Activated CD4-positive, alpha-beta T cell treated with anti-CD3 and anti-CD28 coated beads for 36 hours (primary cell): ENCODE results near the gene SH3RF1. TPM values are rescaled to one million over a fixed set of nuclear protein-coding genes. Genes with fewer than 3 reads are reported as not detected.

Source experiments
- ATAC-seq: fragments of 200-7000 bp; cut with Tn5 transposase; one replicate; pipeline ENCODE4 v1.10.0; 2021; ENCODE audit warnings: mild to moderate bottlenecking, moderate library complexity
- CTCF ChIA-PET: fragments of 350-600 bp; sonication (Branson Sonifier 250); formaldehyde crosslinking; loops from one replicate; lab custom pipeline; 2021; ENCODE audit warnings: antibody characterized with exemption; lab: Charles Lee
- POLR2A ChIA-PET: fragments of 350-600 bp; sonication (Branson Sonifier 250); formaldehyde crosslinking; loops from one replicate; lab custom pipeline; 2021; ENCODE audit warnings: antibody characterized with exemption, inconsistent platforms; lab: Charles Lee
- DNase-seq: peaks from one replicate; pipeline ENCODE4 v3.0.0-alpha.2; 2020
- H3K27ac Mint-ChIP-seq: one replicate; pipeline ENCODE4 v1.8.0; 2021; ENCODE audit warnings: mixed read lengths
- H3K27me3 Mint-ChIP-seq: one replicate; pipeline ENCODE4 v1.8.0; 2021; ENCODE audit warnings: mixed read lengths
- H3K36me3 Mint-ChIP-seq: one replicate; pipeline ENCODE4 v1.8.0; 2021; ENCODE audit warnings: low read depth, mixed read lengths
- H3K4me1 Mint-ChIP-seq: one replicate; pipeline ENCODE4 v1.8.0; 2021; ENCODE audit warnings: mixed read lengths
- H3K4me3 Mint-ChIP-seq: one replicate; pipeline ENCODE4 v1.8.0; 2021; ENCODE audit warnings: mild to moderate bottlenecking, moderate library complexity, mixed read lengths
- H3K9me3 Mint-ChIP-seq: one replicate; pipeline ENCODE4 v1.8.0; 2021; ENCODE audit warnings: low read depth, mixed read lengths
- intact Hi-C, 2 experiments: fragments of 100-400 bp; cut with DNase I in 1 of 2; cut with micrococcal nuclease in 1 of 2; formaldehyde crosslinking; loops; one replicate each; pipeline versions ENCODE4 v1.14.2 to v1.15.1; 2022 to 2024; cut with DNase I, micrococcal nuclease
- total RNA-seq, 2 experiments: library from RNA; stranded (reverse); gene quantifications; one replicate each; pipeline ENCODE4 v1.2.3, GENCODE V29; 2021

Gene SH3RF1
- total RNA-seq, 2 experiments from 2014 or later: 0.39 to 0.63 TPM

DNA sequence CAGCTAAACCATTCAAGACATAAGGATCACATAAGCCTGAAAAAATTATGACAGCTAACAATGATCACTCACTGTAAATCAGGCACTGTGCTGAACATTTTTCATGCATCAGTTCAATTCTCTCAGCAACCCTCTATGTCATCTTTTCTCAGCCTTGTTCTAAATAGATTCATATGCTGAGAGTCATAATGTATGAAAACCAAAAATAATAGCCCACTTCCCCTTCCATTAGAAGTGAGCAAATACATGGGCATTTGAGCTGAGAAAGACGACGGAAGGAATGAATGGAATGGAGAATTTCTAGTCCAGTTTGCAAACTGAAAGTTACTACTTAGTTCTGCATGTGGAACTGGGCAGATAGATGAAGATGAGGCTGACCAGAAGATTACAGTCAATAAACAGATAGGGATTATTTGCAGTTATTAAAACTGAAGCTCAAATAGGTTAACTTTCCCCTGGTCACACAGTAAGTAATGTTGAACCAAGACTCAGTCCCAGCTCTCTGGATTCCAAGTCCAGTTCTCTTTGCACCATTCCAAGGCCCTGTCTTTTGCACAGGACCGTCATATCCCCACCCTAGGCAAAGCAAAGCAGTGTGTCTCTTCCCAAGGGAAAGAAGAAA is 1.6 kb upstream of the SH3RF1 start:
- ChIA-PET POLR2A (no interaction called here), CTCF (interaction anchor here (0.7 to 1.3 kb wide), 2 partner anchors 17 to 47 kb away, joined by 3 read pairs; no protein-coding TSS in a partner anchor)
- Mint-ChIP-seq H3K4me1 (peaks cover 4% of the 10 kb centered on the region), H3K9me3 (no peaks in the 10 kb centered on the region), H3K36me3 (no peaks in the 10 kb centered on the region), H3K27ac (no peak overlapping the region), H3K4me3 (peak overlapping the region; percentile 48), H3K27me3 (peaks cover 53% of the 10 kb centered on the region)
- intact Hi-C loops: loop anchor here (5.0 to 10.0 kb wide), 4 partner anchors 140 to 408 kb away; no protein-coding TSS in a partner anchor
- DNase-seq: no peak
- no peak for ATAC-seq

DNA sequence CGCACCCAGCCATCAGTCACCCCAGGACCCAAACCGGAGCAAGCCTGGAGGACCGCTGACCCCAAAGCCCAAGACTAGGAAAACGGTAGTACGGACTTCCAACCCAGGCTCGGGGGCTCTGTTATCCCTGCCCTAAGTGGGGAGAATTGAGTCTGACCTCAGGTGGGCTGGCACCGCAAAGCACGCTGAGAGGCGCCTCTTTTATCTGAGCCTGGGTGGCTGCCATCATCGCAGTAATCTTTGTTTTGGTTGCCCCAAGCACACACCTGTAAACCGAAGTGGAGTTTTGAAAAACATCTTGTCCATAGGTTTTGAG is 894 bp upstream of the SH3RF1 start:
- CTCF ChIA-PET: no interaction called here
- H3K4me1 Mint-ChIP-seq: peaks cover 4% of the 10 kb centered on the region
- peak overlapping the region; percentile 48 for H3K4me3 Mint-ChIP-seq
- H3K27ac Mint-ChIP-seq: no peak overlapping the region
- no peak for ATAC-seq
- H3K9me3 Mint-ChIP-seq: no peaks in the 10 kb centered on the region
- H3K36me3 Mint-ChIP-seq: no peaks in the 10 kb centered on the region
- peaks cover 55% of the 10 kb centered on the region for H3K27me3 Mint-ChIP-seq
- peak; percentile 8 for DNase-seq
- POLR2A ChIA-PET: no interaction called here
- intact Hi-C loops: loop anchor here (2.0 to 10.0 kb wide), 5 partner anchors 141 to 407 kb away; partner anchors contain the start of gene CBR4 (in 1 of the 2)

DNA sequence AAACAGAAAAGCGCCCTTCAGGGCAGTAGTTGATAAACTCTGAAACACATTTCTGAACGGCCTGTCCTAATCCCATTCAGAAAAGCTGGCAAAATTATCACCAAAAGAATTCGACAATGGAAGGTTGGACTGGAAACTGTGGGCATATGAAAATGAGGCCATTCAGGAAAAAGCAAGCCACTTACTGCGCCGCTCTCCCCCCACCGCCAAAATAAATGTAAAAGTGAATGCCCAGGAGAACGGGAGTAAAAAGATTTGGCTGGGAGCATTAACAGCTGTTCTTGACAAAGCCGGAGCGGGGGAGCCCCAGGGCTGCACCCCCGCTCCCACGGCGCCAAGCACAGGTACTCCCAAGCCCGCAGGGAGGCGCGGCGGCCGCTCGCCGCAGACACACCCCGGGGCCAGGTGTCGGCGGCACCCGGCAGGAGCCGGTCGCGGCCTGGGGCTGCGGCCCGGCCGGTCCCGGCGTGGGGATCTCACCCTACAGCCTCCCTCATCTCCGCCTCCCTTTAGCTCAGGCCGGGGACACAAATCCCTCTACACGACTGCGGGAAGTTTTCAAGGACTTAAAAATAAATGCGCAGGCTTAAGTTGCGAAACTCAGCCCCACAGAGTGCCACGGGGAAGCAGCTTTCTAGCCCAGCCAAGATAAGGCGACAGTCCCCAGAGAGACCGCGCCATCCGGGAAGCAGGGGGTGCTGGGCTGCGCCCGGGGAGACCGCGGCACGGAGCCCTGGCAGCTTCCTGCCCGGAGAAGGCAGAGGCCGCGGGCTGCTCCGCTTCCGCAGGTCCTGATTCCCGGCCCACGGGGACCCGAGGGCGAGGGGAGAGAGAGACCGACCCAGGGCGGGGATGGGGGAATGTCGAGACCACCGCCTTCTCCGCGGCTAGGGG is 593 bp downstream of the SH3RF1 start:
- no peak overlapping the region for H3K27ac Mint-ChIP-seq
- H3K9me3 Mint-ChIP-seq: no peaks in the 10 kb centered on the region
- intact Hi-C loops: loop anchor here (2.0 to 10.0 kb wide), 5 partner anchors 142 to 405 kb away; partner anchors contain the start of gene CBR4 (in 1 of the 2)
- peak; percentile 48 for DNase-seq
- H3K4me1 Mint-ChIP-seq: peaks cover 4% of the 10 kb centered on the region
- H3K4me3 Mint-ChIP-seq: peak overlapping the region; percentile 70
- peak; percentile 58 for ATAC-seq
- CTCF ChIA-PET: interaction anchor here (0.5 to 1.1 kb wide), 2 partner anchors 14 to 349 kb away, joined by 3 to 4 read pairs; no protein-coding TSS in a partner anchor
- POLR2A ChIA-PET: interaction anchor here (0.5 to 0.6 kb wide), 2 partner anchors 260 to 794 kb away, joined by 3 to 9 read pairs; partner anchors contain the start of gene CBR4
- peaks cover 52% of the 10 kb centered on the region for H3K27me3 Mint-ChIP-seq
- H3K36me3 Mint-ChIP-seq: no peaks in the 10 kb centered on the region

DNA sequence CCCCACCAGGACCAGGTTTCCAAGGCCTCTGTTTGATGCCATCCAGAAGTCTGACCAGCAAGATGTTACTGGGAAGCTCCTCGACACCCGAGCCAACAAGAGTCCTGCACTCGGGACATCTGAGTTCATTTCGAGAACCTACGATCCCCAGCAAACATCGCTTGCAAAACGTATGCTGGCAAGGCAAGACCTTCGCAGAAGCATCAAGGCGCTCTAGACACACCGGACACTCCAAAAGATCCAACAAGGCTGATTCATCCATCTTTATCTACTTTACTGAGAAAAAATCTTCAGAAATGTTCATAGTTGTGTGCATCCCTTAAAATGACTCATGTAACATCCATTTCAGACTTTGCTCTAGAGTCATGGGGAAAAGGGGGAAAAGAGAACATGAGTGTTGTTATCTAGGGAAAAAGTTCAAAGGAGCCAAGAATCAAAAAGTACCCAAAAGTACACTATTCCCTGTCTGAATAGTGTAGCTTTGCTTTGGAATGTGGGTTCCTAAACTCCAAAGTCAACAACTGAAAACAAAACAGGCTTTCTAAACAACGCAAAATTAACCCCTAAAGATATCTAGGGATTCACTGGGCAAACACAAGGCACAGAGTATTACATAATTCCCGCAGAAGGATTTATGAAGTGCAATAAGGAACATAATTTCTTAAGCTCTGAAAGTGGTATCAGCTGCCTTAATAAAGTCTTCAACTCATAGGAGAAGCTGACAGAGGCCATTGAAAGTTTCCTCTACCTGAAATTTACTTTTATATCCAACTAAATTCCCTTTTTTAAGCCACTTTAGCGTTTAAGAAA is 1.6 kb downstream of the SH3RF1 start:
- DNase-seq (no peak), ATAC-seq (no peak)
- H3K27me3 Mint-ChIP-seq: peaks cover 50% of the 10 kb centered on the region
- intact Hi-C loops: no loop called here
- peaks cover 4% of the 10 kb centered on the region for H3K4me1 Mint-ChIP-seq
- H3K36me3 Mint-ChIP-seq: no peaks in the 10 kb centered on the region
- ChIA-PET POLR2A (interaction anchor here (0.5 to 0.6 kb wide), 2 partner anchors 259 to 795 kb away, joined by 3 to 9 read pairs; partner anchors contain the start of gene CBR4), CTCF (interaction anchor here (0.5 kb wide), 1 partner anchor 348 kb away, joined by 3 read pairs; no protein-coding TSS in a partner anchor)
- no peaks in the 10 kb centered on the region for H3K9me3 Mint-ChIP-seq
- H3K27ac Mint-ChIP-seq: no peak overlapping the region
- no peak overlapping the region for H3K4me3 Mint-ChIP-seq

DNA sequence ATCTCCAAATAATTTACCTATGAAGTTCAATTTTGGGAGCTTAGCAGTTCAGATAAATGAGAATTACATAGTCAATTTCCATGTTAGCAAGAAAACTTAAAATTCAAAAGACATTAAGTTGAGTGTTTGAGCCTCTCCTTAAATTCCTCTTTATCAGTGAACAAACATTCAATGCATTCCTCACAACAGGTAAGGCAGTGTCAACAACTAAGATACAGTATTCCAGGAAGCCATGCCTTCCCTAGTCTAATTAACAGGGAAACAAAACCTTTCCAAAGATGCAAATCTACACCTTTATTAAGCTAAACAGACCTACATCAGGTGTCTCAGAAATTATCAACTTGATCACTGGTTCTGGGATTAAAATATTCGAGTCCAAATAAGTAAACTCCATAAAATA is 3.7 kb downstream of the SH3RF1 start:
- Mint-ChIP-seq H3K27me3 (peaks cover 44% of the 10 kb centered on the region), H3K4me1 (peaks cover 4% of the 10 kb centered on the region), H3K36me3 (no peaks in the 10 kb centered on the region), H3K9me3 (no peaks in the 10 kb centered on the region), H3K27ac (no peak overlapping the region), H3K4me3 (no peak overlapping the region)
- CTCF ChIA-PET: no interaction called here
- no peak for ATAC-seq
- POLR2A ChIA-PET: no interaction called here
- intact Hi-C loops: no loop called here
- no peak for DNase-seq

DNA sequence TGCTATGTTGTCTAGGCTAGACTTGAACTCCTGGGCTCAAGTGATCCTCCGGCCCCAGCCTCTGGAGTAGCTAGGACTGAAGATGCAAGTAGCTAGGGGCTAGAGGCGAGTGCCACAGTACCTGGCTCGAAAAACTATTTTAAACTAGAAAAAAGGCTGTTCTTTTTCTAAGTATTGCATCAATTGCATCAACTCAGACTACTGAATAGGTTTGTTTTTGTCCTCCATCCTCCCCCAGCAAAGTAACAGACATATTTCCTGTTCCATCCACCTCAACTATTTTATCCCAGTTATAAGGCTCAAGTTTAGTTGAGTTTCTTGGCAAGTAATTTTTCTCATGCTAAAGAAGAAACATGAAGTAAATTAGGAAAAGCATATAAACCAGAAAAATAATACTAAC is 4.1 kb downstream of the SH3RF1 start:
- DNase-seq (no peak), ATAC-seq (no peak)
- H3K36me3 Mint-ChIP-seq: no peaks in the 10 kb centered on the region
- no peak overlapping the region for H3K4me3 Mint-ChIP-seq
- H3K9me3 Mint-ChIP-seq: no peaks in the 10 kb centered on the region
- H3K27me3 Mint-ChIP-seq: peaks cover 39% of the 10 kb centered on the region
- no peak overlapping the region for H3K27ac Mint-ChIP-seq
- peaks cover 4% of the 10 kb centered on the region for H3K4me1 Mint-ChIP-seq
- ChIA-PET CTCF (no interaction called here), POLR2A (interaction anchor here (0.6 kb wide), 1 partner anchor 1012 kb away, joined by 4 read pairs; no protein-coding TSS in a partner anchor)
- intact Hi-C loops: no loop called here

DNA sequence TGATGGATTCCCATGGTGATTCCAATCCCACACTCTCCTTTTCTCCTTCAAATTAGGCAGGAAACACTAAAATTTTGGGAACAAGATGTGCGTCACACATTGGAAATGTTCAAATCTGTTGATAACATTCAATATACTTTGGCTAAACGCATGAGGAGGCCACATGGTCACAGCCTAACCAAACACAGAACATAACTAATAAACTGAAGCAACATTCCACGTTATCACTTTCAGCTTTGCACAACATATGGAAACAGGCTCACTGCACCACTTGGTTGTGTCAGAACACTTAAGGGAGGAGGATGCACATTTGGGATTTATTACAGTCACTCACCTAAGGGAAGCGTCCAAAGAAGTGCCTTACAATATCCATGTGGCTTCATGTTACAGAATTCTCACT is 4.7 kb downstream of the SH3RF1 start:
- H3K4me1 Mint-ChIP-seq: peaks cover 4% of the 10 kb centered on the region
- intact Hi-C loops: no loop called here
- ChIA-PET POLR2A (interaction anchor here (0.6 kb wide), 1 partner anchor 1012 kb away, joined by 4 read pairs; no protein-coding TSS in a partner anchor), CTCF (interaction anchor here (0.6 kb wide), 1 partner anchor 149 kb away, joined by 3 read pairs; no protein-coding TSS in a partner anchor)
- no peaks in the 10 kb centered on the region for H3K36me3 Mint-ChIP-seq
- H3K9me3 Mint-ChIP-seq: no peaks in the 10 kb centered on the region
- H3K27me3 Mint-ChIP-seq: peaks cover 41% of the 10 kb centered on the region
- no peak overlapping the region for H3K27ac Mint-ChIP-seq
- no peak overlapping the region for H3K4me3 Mint-ChIP-seq
- no peak for ATAC-seq
- DNase-seq: no peak

DNA sequence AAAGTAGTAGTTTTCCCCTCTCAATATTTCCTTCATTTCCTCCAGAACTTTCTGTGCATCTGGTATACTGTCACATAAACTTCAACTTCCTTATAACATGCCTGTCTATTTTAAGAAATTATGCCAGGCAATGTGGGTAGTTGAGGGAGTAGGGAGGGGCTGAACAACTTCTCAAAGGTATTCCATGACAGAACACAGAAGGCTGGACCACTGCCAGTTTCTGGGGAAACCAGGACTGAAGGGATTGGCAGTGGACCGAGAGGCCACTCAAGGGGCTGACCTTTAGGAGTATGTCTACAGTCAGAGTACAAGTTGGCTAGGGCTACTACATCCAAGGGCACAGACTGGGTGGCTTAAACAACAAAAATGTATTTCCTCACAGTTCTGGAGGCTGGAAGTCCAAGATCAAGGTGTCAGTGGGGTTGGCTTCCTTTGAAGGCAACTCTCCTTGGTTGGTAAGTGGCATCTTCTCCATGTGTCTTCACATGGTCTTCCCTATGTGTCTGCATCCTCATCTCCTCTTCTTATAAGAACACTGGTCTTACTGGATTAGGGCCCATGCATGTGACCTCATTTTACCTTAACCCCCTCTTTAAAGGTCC is 6.9 kb downstream of the SH3RF1 start:
- no peaks in the 10 kb centered on the region for H3K9me3 Mint-ChIP-seq
- no peaks in the 10 kb centered on the region for H3K36me3 Mint-ChIP-seq
- no peak overlapping the region for H3K27ac Mint-ChIP-seq
- ATAC-seq: no peak
- H3K4me1 Mint-ChIP-seq: no peaks in the 10 kb centered on the region
- ChIA-PET CTCF (no interaction called here), POLR2A (no interaction called here)
- H3K27me3 Mint-ChIP-seq: peaks cover 38% of the 10 kb centered on the region
- intact Hi-C loops: no loop called here
- DNase-seq: no peak
- H3K4me3 Mint-ChIP-seq: no peak overlapping the region

DNA sequence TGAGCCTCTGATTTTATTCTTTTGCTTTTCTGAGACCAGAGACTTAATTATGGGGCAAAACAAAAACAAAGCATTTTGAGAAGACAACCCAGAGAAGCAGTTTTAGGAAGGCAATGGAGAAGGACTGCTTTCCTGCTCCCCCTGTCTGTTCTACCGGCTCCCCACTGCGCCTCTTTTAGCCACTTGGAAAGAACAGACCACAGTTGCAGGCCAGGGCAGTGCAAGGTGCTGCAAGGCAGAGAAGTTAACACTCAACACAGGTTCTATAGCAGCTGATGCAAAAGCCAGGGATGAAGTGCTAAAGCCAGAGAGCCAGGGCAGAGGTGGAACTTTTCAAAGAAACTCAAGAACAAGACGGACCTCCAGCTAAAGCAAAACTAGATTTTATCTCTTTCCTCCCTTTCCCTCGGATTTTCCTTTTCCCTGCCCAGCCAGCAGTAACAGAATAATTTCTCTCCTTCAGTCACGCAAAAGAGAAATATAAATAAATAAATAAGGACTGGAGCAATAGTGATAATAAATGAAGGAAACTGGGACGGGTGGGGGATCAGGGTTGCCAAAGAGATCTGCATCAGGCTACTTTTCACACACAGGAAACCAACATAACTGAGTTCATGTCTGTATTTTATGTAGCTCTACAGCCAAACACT is 10.4 kb downstream of the SH3RF1 start:
- peaks cover 26% of the 10 kb centered on the region for H3K27me3 Mint-ChIP-seq
- no peak for DNase-seq
- POLR2A ChIA-PET: interaction anchor here (0.6 kb wide), 1 partner anchor 23 kb away, joined by 3 read pairs; no protein-coding TSS in a partner anchor
- H3K4me3 Mint-ChIP-seq: no peak overlapping the region
- CTCF ChIA-PET: no interaction called here
- H3K4me1 Mint-ChIP-seq: no peaks in the 10 kb centered on the region
- no peak for ATAC-seq
- H3K9me3 Mint-ChIP-seq: no peaks in the 10 kb centered on the region
- no peak overlapping the region for H3K27ac Mint-ChIP-seq
- H3K36me3 Mint-ChIP-seq: no peaks in the 10 kb centered on the region
- intact Hi-C loops: no loop called here

DNA sequence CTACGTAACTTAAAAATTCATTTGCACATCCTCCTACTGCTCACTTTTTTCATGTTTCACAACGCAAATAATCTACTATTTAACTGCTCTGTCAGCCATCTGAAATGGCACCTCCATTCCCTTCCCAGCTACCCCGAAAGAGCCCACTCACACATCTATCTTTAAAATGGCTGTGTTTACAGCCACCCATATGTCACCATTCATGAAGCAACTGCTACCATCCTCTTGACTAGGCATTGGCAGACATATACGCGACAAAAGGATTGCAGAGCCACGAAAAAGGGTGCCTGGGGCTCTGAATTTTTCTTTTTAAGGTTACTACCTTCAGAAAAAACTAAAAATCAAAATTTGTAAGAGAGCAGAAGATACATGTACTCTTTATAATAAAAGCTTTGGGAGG is 11.5 kb downstream of the SH3RF1 start:
- intact Hi-C loops: no loop called here
- ATAC-seq: no peak
- no peaks in the 10 kb centered on the region for H3K9me3 Mint-ChIP-seq
- no peaks in the 10 kb centered on the region for H3K4me1 Mint-ChIP-seq
- no peak overlapping the region for H3K4me3 Mint-ChIP-seq
- no peak overlapping the region for H3K27ac Mint-ChIP-seq
- H3K27me3 Mint-ChIP-seq: peaks cover 18% of the 10 kb centered on the region
- ChIA-PET CTCF (no interaction called here), POLR2A (no interaction called here)
- DNase-seq: no peak
- H3K36me3 Mint-ChIP-seq: no peaks in the 10 kb centered on the region
